HepG2 (cell line): ENCODE results near the gene ADRM1.

ENCODE experiments used
- HOXD1 ChIP-seq: sonication (generic); formaldehyde crosslinking; IDR thresholded peaks from 2 replicates; pipeline ENCODE4 v1.5.0; 2020; ENCODE audit warnings: missing genetic modification reagents
- KAT7 ChIP-seq: IDR thresholded peaks from 2 replicates; pipeline ENCODE4 v1.6.1; 2018; ENCODE audit warnings: borderline replicate concordance, missing compliant biosample characterization
- MIXL1 ChIP-seq: IDR thresholded peaks from 2 replicates; pipeline ENCODE4 v1.6.1; 2016
- MTF2 ChIP-seq: sonication (generic); formaldehyde crosslinking; IDR thresholded peaks from 2 replicates; pipeline ENCODE4 v1.5.0; 2020; ENCODE audit warnings: missing genetic modification reagents, borderline replicate concordance
- MYNN ChIP-seq: sonication (generic); formaldehyde crosslinking; IDR thresholded peaks from 2 replicates; pipeline ENCODE4 v1.4.0; 2020; ENCODE audit warnings: mild to moderate bottlenecking, low read depth, missing genetic modification reagents
- SMARCE1 ChIP-seq: fragments of 450-650 bp; IDR thresholded peaks from 2 replicates; pipeline ENCODE4 v1.6.1; 2017; ENCODE audit warnings: borderline replicate concordance
- TAF1 ChIP-seq: sonication (generic); formaldehyde crosslinking; IDR thresholded peaks from 2 replicates; pipeline ENCODE4 v1.4.0; 2020; ENCODE audit warnings: missing genetic modification reagents
- ZBTB40 ChIP-seq, 2 experiments: fragments of 450-650 bp in 1 of 2; sonication (generic) in 1 of 2; formaldehyde crosslinking in 1 of 2; IDR thresholded peaks; 2 replicates each; pipeline versions ENCODE4 v1.6.1 to v1.8.0; 2016 to 2022; ENCODE audit warnings: antibody characterized with exemption in 1 of 2, mild to moderate bottlenecking in 1 of 2, missing genetic modification reagents in 1 of 2

- TF ChIP-seq TAF1 (no peak), MTF2 (no peak), ZBTB40 (IDR thresholded peaks at IDR 0.05) (no peak), ZBTB40 (CRISPR knock-in tag; IDR thresholded peaks at IDR 0.05) (no peak), MYNN (CRISPR knock-in tag) (no peak), KAT7 (CRISPR knock-in tag) (no peak), MIXL1 (no peak), SMARCE1 (no peak), HOXD1 (CRISPR knock-in tag) (no peak)
Measured at GRCh38 chr20:62258499-62259293, 44.1 kb upstream of the ADRM1 start.
